Epithelial cell of esophagus (primary cell): ENCODE measurements around the gene MYOF.

Experiments
- DNase-seq: peaks from one replicate; pipeline ENCODE4 v3.0.0; 2010; ENCODE audit warnings: low read depth
- H3K4me3 ChIP-seq: 2 replicates; pipeline ENCODE4 v1.5.1; 2011; ENCODE audit warnings: mild to moderate bottlenecking, low read length, control low read depth
- TF ChIP-seq, protein P1 (sequence below): IDR thresholded peaks from 2 replicates; pipeline ENCODE4 v1.5.1; 2011; ENCODE audit warnings: low read depth, mild to moderate bottlenecking, low read length, control low read depth, inconsistent platforms; ENCODE audit not compliant: insufficient read depth; ENCODE audit errors: missing control alignments

MYOF gene

DNA sequence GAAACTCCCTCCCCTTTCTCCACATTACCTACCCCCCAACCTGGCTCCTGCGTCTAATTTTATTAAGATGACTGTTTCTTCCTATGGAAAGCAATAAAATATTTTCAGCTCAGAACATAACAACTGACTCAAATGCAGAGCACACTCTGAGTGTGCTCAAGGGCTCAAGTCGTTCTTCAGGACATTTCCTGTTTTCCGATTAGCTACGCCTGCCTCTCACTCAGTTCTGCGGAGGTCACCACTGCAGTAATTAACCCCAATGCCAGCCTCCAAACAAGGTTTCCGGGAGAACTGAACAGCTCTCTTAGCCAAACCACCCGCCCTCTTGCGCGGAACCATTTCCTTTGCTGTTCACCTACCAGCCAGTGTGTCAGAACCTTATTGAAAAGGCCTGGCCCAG lies 19.3 kb downstream of the MYOF start:
- H3K4me3 ChIP-seq, result no peak overlapping the region
- TF ChIP-seq, protein P1, sequence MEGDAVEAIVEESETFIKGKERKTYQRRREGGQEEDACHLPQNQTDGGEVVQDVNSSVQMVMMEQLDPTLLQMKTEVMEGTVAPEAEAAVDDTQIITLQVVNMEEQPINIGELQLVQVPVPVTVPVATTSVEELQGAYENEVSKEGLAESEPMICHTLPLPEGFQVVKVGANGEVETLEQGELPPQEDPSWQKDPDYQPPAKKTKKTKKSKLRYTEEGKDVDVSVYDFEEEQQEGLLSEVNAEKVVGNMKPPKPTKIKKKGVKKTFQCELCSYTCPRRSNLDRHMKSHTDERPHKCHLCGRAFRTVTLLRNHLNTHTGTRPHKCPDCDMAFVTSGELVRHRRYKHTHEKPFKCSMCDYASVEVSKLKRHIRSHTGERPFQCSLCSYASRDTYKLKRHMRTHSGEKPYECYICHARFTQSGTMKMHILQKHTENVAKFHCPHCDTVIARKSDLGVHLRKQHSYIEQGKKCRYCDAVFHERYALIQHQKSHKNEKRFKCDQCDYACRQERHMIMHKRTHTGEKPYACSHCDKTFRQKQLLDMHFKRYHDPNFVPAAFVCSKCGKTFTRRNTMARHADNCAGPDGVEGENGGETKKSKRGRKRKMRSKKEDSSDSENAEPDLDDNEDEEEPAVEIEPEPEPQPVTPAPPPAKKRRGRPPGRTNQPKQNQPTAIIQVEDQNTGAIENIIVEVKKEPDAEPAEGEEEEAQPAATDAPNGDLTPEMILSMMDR, result no peak
- peak; percentile 54 for DNase-seq

DNA sequence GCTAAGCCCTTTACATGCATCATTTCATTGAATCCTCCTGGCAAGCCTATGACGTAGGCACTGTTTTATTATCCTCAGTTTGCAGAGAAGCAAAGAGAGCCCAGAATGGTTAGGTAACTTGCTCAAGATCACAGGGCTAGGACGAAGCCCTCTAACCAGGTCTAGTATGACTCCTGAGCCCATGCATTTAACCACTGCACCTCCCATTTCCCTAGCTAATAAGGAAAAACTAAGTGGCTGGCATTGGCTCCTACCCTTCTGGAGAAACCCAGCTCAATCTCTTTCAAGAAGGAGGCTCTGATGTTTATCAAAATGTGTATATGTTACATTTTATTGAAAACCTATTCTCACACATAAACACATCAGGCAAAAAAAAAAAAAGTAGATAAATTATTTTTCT lies 19.8 kb downstream of the MYOF start:
- no peak for DNase-seq
- TF ChIP-seq, protein P1, result no peak
- H3K4me3 ChIP-seq, result no peak overlapping the region

DNA sequence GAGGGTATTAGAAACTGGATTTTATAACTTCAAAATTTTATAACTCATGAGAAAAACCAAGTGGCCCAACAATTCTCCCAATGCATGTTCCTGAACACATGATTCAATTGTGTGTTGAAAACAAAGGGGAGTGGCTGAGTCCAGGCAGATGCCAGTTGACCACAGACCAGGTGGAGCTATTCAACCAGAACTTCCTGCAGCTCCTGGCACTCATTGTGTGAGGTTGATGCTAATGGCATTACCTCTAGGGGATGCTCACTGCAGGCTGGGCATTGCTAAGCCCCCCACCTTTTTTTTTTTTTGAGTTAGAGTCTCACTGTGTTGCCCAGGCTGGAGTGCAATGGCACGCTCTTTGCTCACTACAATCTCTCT lies 20.3 kb downstream of the MYOF start:
- DNase-seq, result peak; percentile 81
- H3K4me3 ChIP-seq, result no peak overlapping the region
- TF ChIP-seq, protein P1, result no peak

DNA sequence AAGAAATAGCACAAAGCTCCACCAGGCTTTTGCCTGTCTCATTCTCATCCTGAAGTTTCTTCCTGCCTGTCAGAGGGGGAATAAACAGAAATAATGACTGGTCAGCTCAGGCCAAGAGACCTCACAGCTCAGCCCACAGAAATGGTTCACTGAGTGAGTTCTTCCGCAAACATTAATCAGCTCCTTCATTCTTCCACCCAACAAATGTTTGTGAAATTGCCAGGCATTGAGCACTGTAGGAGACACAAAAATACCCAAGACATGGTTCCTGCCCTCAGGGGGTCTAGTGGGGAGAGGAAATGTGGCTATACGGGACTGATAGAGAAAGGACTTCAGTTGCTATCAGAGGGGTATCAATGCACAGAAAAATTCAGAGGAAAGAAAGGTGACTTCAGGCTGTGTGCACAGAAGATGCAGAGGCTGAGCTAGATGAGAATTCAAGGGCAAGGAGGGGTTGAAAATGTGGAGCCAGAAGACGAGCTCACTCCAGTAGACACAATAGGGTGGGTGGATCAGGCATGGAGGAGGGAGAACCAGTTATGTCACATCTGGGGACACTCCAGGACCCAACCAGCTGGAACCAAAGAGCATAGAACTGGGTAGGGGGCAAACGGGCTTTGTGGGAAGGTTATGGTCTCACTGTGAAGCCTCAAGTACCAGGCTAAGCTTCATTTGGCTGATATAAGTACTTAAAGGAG lies 20.9 kb downstream of the MYOF start:
- no peak for DNase-seq
- TF ChIP-seq, protein P1, result no peak
- H3K4me3 ChIP-seq, result no peak overlapping the region

DNA sequence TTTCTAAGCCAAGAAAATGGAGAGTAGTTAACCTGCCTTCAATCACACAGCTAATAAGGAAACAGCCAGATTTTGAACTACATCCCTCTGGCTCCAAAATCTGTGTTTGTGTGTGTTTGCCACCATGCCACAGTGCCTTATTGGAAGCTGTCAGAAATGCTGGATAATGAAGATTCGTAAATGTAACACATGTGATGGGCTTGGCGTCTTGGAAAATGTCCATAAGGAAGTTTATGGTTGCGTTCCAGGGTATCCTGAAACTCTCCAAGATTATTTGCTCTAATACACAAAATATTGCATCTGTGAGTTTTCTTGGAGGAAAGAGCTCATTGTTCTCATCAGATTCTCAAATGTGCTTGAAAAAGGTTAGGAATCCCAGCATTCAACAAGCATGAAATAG lies 22.7 kb downstream of the MYOF start:
- no peak for DNase-seq
- no peak overlapping the region for H3K4me3 ChIP-seq
- TF ChIP-seq, protein P1, result no peak

DNA sequence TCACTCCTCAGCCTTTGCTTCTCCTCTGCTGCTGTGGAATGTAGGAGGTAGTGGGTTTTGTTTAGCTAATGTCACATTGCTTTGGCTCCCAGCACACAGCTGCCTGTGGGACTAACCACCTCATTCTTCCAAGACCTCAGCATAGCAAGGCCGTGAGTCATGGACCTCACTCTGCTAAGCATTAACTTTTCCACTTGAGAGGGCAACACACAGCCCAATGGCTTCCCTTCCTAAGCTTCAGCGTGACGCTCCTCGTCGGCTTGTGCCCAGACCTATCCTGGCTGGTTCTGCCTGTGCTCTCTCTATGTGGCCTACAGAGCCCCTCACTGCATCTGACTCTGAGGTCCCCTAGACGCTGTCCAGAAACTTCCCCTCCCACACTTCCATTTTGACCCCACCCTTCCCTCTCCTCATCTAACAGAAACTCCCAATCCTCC lies 23.3 kb downstream of the MYOF start:
- no peak overlapping the region for H3K4me3 ChIP-seq
- DNase-seq, result peak; percentile 97
- TF ChIP-seq, protein P1, result no peak

DNA sequence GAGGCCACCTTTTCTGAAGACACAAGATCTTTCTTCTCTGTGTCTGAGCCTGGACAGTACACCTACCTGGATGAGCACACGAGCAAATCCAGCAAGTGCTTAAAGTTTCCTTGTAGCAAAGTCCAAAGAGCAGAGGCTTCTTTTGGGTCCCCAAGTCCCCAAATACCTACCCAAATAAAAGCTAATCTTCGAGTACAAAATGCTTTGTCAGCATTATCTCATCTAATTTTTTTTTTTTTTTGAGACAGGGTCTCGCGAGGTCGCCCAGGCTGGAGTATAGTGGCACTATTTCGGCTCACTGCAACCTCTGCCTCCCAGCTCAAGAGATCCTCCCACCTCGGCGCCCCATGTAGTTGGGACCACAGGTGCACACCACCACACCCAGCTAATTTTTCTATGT lies 24.6 kb downstream of the MYOF start:
- TF ChIP-seq, protein P1, result no peak

More for the DNA sequence above, 24.6 kb downstream of the MYOF start:
- no peak for DNase-seq
- H3K4me3 ChIP-seq, result no peak overlapping the region
